ENCODE data around the gene RTTN. TPM values are rescaled to one million over a fixed set of nuclear protein-coding genes. Genes with fewer than 3 reads are reported as not detected.

The RTTN gene
- total and polyA plus RNA-seq, 10 of the 15 experiments (the other 5 are each of a cell fraction or from before 2014, with no cell fraction given): 9.4 to 36.6 (median 15.7) TPM

DNA sequence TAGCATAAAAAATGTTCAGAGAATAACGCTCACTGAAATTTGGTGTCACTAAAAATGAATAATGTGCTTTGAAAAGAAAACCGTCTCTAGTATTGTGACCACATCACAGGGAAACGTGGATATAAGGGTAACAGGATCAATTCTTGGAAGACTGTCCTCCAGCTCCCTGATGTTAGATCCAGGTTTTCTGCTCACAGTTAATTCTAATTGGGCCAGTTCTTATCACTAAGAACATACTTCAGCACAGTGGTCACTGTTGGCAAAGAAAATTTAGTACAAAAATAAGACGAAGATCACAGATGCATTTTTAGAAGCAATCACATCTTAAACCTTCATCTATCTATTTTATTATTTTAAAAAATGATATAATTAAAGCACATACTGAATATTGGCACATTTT, 200.8 kb downstream of the RTTN start (continued):
- TF ChIP-seq CTCF (IDR thresholded peaks at IDR 0.05 in 2 of 3, conservative IDR thresholded peaks at IDR 0.05 in 1 of 3; ENCODE audit: control insufficient read depth in 2 of 3, extremely low read depth in 1 of 3, insufficient read depth in 1 of 3, low read depth in 3 of 3, low read length in 3 of 3): no peak
- TF ChIP-seq TBL1XR1 (IDR thresholded peaks at IDR 0.05; ENCODE audit: low read depth, low read length): no peak
- TF ChIP-seq FOXK2 (IDR thresholded peaks at IDR 0.05): no peak
- TF ChIP-seq, protein P1, sequence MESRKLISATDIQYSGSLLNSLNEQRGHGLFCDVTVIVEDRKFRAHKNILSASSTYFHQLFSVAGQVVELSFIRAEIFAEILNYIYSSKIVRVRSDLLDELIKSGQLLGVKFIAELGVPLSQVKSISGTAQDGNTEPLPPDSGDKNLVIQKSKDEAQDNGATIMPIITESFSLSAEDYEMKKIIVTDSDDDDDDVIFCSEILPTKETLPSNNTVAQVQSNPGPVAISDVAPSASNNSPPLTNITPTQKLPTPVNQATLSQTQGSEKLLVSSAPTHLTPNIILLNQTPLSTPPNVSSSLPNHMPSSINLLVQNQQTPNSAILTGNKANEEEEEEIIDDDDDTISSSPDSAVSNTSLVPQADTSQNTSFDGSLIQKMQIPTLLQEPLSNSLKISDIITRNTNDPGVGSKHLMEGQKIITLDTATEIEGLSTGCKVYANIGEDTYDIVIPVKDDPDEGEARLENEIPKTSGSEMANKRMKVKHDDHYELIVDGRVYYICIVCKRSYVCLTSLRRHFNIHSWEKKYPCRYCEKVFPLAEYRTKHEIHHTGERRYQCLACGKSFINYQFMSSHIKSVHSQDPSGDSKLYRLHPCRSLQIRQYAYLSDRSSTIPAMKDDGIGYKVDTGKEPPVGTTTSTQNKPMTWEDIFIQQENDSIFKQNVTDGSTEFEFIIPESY (IDR thresholded peaks at IDR 0.05): no peak
- no peak for TF ChIP-seq SRF (IDR thresholded peaks at IDR 0.05; ENCODE audit: low read depth in 2 of 2, low read length in 2 of 2)

DNA sequence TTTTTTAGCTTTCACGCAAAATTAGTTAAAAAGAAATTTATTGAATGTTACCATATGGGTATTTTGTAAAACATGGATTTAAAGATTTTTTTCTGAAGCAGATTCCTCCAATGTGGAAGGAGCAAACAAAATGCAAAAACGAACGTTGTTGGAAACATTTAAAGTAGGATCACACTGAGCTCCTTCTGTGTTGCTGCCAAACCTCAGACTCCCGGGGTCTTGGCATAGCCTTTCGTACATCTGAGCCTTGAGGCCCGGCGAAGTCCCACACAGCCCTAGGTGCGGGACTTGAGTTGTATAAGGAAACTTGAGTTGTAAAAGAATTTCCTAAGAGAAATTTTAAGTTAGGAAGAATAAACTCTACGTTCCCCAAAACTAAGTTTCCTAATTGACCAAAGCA, 205.8 kb downstream of the RTTN start:
- FAIRE-seq (no peak), ATAC-seq (no peak), DNase-seq (ENCODE audit: low read depth, low spot score) (no peak)
- Histone ChIP-seq H2AFZ (ENCODE audit: control insufficient read depth, low read depth, low read length) (no peak overlapping the region), H3K9ac (ENCODE audit: control insufficient read depth, insufficient read depth, low read length) (no peak overlapping the region), H3K27ac (ENCODE audit: control insufficient read depth, insufficient read depth) (no peak overlapping the region), H3K4me3 (no peak overlapping the region), H3K36me3 (ENCODE audit: control insufficient read depth in 2 of 2, insufficient read depth in 2 of 2, low read length in 1 of 2) (peaks cover 2 to 4% of the 10 kb centered on the region in 2 experiments), H3K4me2 (ENCODE audit: control insufficient read depth, insufficient read depth) (no peak overlapping the region), H3K4me1 (ENCODE audit: control insufficient read depth, insufficient read depth, low read length) (no peaks in the 10 kb centered on the region), H3K27me3 (replicated peaks in 1 of 2; ENCODE audit: control insufficient read depth in 2 of 2, insufficient read depth in 2 of 2, low read length in 1 of 2) (no peaks in the 10 kb centered on the region), H3K79me2 (ENCODE audit: control insufficient read depth, insufficient read depth, low read length) (no peaks in the 10 kb centered on the region), H4K20me1 (ENCODE audit: control insufficient read depth, insufficient read depth) (no peaks in the 10 kb centered on the region), H3K9me3 (replicated peaks; ENCODE audit: control insufficient read depth, insufficient read depth, low read length) (no peaks in the 10 kb centered on the region)
- in situ Hi-C loops (cut with MboI) (no loop called here), intact Hi-C loops (cut with micrococcal nuclease; ENCODE audit: unreplicated experiment) (no loop called here)
- no TSS peak for BruUV-seq (replicated peaks)
- TF ChIP-seq, protein P2, sequence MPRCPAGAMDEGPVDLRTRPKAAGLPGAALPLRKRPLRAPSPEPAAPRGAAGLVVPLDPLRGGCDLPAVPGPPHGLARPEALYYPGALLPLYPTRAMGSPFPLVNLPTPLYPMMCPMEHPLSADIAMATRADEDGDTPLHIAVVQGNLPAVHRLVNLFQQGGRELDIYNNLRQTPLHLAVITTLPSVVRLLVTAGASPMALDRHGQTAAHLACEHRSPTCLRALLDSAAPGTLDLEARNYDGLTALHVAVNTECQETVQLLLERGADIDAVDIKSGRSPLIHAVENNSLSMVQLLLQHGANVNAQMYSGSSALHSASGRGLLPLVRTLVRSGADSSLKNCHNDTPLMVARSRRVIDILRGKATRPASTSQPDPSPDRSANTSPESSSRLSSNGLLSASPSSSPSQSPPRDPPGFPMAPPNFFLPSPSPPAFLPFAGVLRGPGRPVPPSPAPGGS (IDR thresholded peaks at IDR 0.05; ENCODE audit: borderline replicate concordance, insufficient read depth, low read depth, low read length, poor library complexity, severe bottlenecking): no peak
- TF ChIP-seq SMC3 (IDR thresholded peaks at IDR 0.05; ENCODE audit: borderline replicate concordance, low read length) (no peak), PAX5 (IDR thresholded peaks at IDR 0.05; ENCODE audit: borderline replicate concordance, low read depth, low read length) (no peak), PML (IDR thresholded peaks at IDR 0.05; ENCODE audit: low read length) (no peak), ATF7 (IDR thresholded peaks at IDR 0.05; ENCODE audit: low read depth) (no peak), ELK1 (IDR thresholded peaks at IDR 0.05; ENCODE audit: low read depth, low read length) (no peak)
- ChIA-PET SMC1A (ENCODE audit: uncharacterized antibody, unreplicated experiment) (interaction anchor here (0.8 to 2.1 kb wide), 5 partner anchors 14 to 458 kb away, joined by 3 to 7 read pairs (median 3); no protein-coding TSS in a partner anchor), RAD21 (ENCODE audit: unreplicated experiment) (no interaction called here), POLR2A (interaction anchor here (0.6 kb wide), 1 partner anchor 835 kb away, joined by 5 read pairs; no protein-coding TSS in a partner anchor), CTCF (no interaction called here)
- 77% methylated on average over 9 of the region's 9 CpGs for WGBS (ENCODE audit: insufficient coverage, insufficient replicate concordance, low lambda C conversion rate, missing lambda C conversion rate)
